Trophoblast cell (in vitro differentiated cells and primary cell): ENCODE data around the gene GALNT9.

Source experiments
- DNase-seq, 2 donors: peaks; one replicate each; pipeline ENCODE4 v3.0.0-alpha.2; 2016
- H2AFZ ChIP-seq: 2 replicates; pipeline ENCODE4 v1.6.1; 2013; ENCODE audit warnings: low read length, moderate library complexity, mild to moderate bottlenecking; ENCODE audit not compliant: insufficient read depth, poor library complexity
- H2AK5ac ChIP-seq: 2 replicates; pipeline ENCODE4 v1.6.1; 2013; ENCODE audit warnings: mild to moderate bottlenecking, low read length
- H2BK120ac ChIP-seq: 2 replicates; pipeline ENCODE4 v1.6.1; 2013; ENCODE audit warnings: low read length, mild to moderate bottlenecking, moderate library complexity; ENCODE audit not compliant: insufficient read depth, poor library complexity
- H2BK12ac ChIP-seq: 2 replicates; pipeline ENCODE4 v1.6.1; 2013; ENCODE audit warnings: mild to moderate bottlenecking, low read length, moderate library complexity
- H2BK5ac ChIP-seq: 2 replicates; pipeline ENCODE4 v1.6.1; 2013; ENCODE audit warnings: low read length, low read depth, moderate library complexity, mild to moderate bottlenecking; ENCODE audit not compliant: poor library complexity
- H3K14ac ChIP-seq: 2 replicates; pipeline ENCODE4 v1.6.1; 2013; ENCODE audit warnings: mild to moderate bottlenecking, low read length
- H3K18ac ChIP-seq: 2 replicates; pipeline ENCODE4 v1.6.1; 2013; ENCODE audit warnings: mild to moderate bottlenecking, low read length
- H3K23ac ChIP-seq: 2 replicates; pipeline ENCODE4 v1.6.1; 2013; ENCODE audit warnings: low read length
- H3K27ac ChIP-seq: 2 replicates; pipeline ENCODE4 v1.5.1; 2013; ENCODE audit warnings: low read depth, mild to moderate bottlenecking, inconsistent platforms, low read length, moderate library complexity
- H3K27me3 ChIP-seq: 2 replicates; pipeline ENCODE4 v1.6.1; 2013; ENCODE audit warnings: inconsistent platforms, mild to moderate bottlenecking, low read length, moderate library complexity; ENCODE audit not compliant: insufficient read depth
- H3K36me3 ChIP-seq, 2 experiments: 1 replicate in 1 of 2; 2 replicates in 1 of 2; pipeline ENCODE4 v1.6.1; 2013; ENCODE audit warnings: low read length in 2 of 2, mild to moderate bottlenecking in 2 of 2, moderate library complexity in 1 of 2; ENCODE audit not compliant: insufficient read depth in 2 of 2, control insufficient read depth in 1 of 2
- H3K4ac ChIP-seq: 2 replicates; pipeline ENCODE4 v1.6.1; 2013; ENCODE audit warnings: low read depth, mild to moderate bottlenecking, low read length, moderate library complexity
- H3K4me1 ChIP-seq, 2 experiments: 1 replicate in 1 of 2; 2 replicates in 1 of 2; pipeline ENCODE4 v1.6.1; 2013; ENCODE audit warnings: low read length in 2 of 2, mild to moderate bottlenecking in 2 of 2, moderate library complexity in 1 of 2; ENCODE audit not compliant: insufficient read depth in 2 of 2, control insufficient read depth in 1 of 2
- H3K4me2 ChIP-seq: 2 replicates; pipeline ENCODE4 v1.6.1; 2013; ENCODE audit warnings: inconsistent platforms, mild to moderate bottlenecking, low read length, moderate library complexity
- H3K4me3 ChIP-seq: 2 replicates; pipeline ENCODE4 v1.5.1; 2013; ENCODE audit warnings: mild to moderate bottlenecking, low read depth, low read length, inconsistent platforms
- H3K79me1 ChIP-seq: one replicate; pipeline ENCODE4 v1.6.1; 2013; ENCODE audit warnings: low read length
- H3K79me2 ChIP-seq: 2 replicates; pipeline ENCODE4 v1.6.1; 2013; ENCODE audit warnings: low read length, mild to moderate bottlenecking; ENCODE audit not compliant: control insufficient read depth, insufficient read depth, poor library complexity
- H3K9ac ChIP-seq: 2 replicates; pipeline ENCODE4 v1.6.1; 2013; ENCODE audit warnings: mild to moderate bottlenecking, low read length
- H3K9me3 ChIP-seq: 2 replicates; pipeline ENCODE4 v1.6.1; 2013; ENCODE audit warnings: low read depth, mild to moderate bottlenecking, control low read depth, inconsistent platforms, low read length; ENCODE audit not compliant: insufficient read depth
- H4K12ac ChIP-seq: 2 replicates; pipeline ENCODE4 v1.6.1; 2013; ENCODE audit warnings: low read depth, mild to moderate bottlenecking, low read length, moderate library complexity
- H4K8ac ChIP-seq: 2 replicates; pipeline ENCODE4 v1.6.1; 2013; ENCODE audit warnings: low read depth, mild to moderate bottlenecking, low read length, moderate library complexity
- H4K91ac ChIP-seq: one replicate; pipeline ENCODE4 v1.6.1; 2013; ENCODE audit warnings: low read depth, mild to moderate bottlenecking, low read length, moderate library complexity
- WGBS: extraction: QIAGEN DNeasy Blood & Tissue Kit; methylation state at CpG from one replicate; pipeline ENCODE4 v1.1.7; 2013; ENCODE audit warnings: missing lambda C conversion rate; ENCODE audit not compliant: insufficient read length, insufficient coverage; ENCODE audit errors: extremely low coverage; 5-methylcytosine and 5-hydroxymethylcytosine counted together

Gene GALNT9

GRCh38 chr12:132159555-132160003 is 169.8 kb downstream of the GALNT9 start:
- H3K27me3 ChIP-seq = no peaks in the 10 kb centered on the region
- peaks cover 28% of the 10 kb centered on the region for H3K9me3 ChIP-seq
- H3K9ac ChIP-seq = no peak overlapping the region
- no peak overlapping the region for H3K4ac ChIP-seq
- no peak overlapping the region for H3K18ac ChIP-seq
- DNase-seq = no peak
- no peaks in the 10 kb centered on the region for H3K4me1 ChIP-seq
- no peak overlapping the region for H3K4me3 ChIP-seq
- H3K27ac ChIP-seq = no peak overlapping the region
- no peak overlapping the region for H3K23ac ChIP-seq
- H2BK12ac ChIP-seq = no peak overlapping the region
- H3K36me3 ChIP-seq = peaks cover 3 to 28% of the 10 kb centered on the region in 2 experiments
- no peaks in the 10 kb centered on the region for H3K79me1 ChIP-seq
- no peak overlapping the region for H2AFZ ChIP-seq
- no peak overlapping the region for H4K91ac ChIP-seq
- no CpG with 5 or more reads among the region's 14 CpGs for WGBS
- H3K14ac ChIP-seq = no peak overlapping the region
- H2BK5ac ChIP-seq = no peak overlapping the region
- H4K8ac ChIP-seq = no peak overlapping the region
- H3K4me2 ChIP-seq = no peak overlapping the region
- H2BK120ac ChIP-seq = no peak overlapping the region
- H2AK5ac ChIP-seq = no peak overlapping the region
- no peaks in the 10 kb centered on the region for H3K79me2 ChIP-seq
- H4K12ac ChIP-seq = no peak overlapping the region

GRCh38 chr12:132158677-132159554 is 170.5 kb downstream of the GALNT9 start:
- no peak overlapping the region for H2BK12ac ChIP-seq
- H3K4me1 ChIP-seq = no peaks in the 10 kb centered on the region
- H3K36me3 ChIP-seq = peaks cover 3 to 28% of the 10 kb centered on the region in 2 experiments
- no CpG with 5 or more reads among the region's 37 CpGs for WGBS
- H3K18ac ChIP-seq = no peak overlapping the region
- no peak overlapping the region for H3K4me3 ChIP-seq
- H2BK120ac ChIP-seq = no peak overlapping the region
- no peak overlapping the region for H3K23ac ChIP-seq
- H4K8ac ChIP-seq = no peak overlapping the region
- no peak for DNase-seq
- H3K27ac ChIP-seq = no peak overlapping the region
- H3K4me2 ChIP-seq = no peak overlapping the region
- H3K79me1 ChIP-seq = no peaks in the 10 kb centered on the region
- no peak overlapping the region for H3K14ac ChIP-seq
- no peak overlapping the region for H2BK5ac ChIP-seq
- H3K4ac ChIP-seq = no peak overlapping the region
- no peak overlapping the region for H3K9ac ChIP-seq
- H2AK5ac ChIP-seq = no peak overlapping the region
- no peaks in the 10 kb centered on the region for H3K79me2 ChIP-seq
- no peaks in the 10 kb centered on the region for H3K27me3 ChIP-seq
- H4K91ac ChIP-seq = no peak overlapping the region
- H4K12ac ChIP-seq = no peak overlapping the region
- H3K9me3 ChIP-seq = peaks cover 28% of the 10 kb centered on the region
- no peak overlapping the region for H2AFZ ChIP-seq

GRCh38 chr12:132157733-132158409 is 171.5 kb downstream of the GALNT9 start:
- H2AFZ ChIP-seq = no peak overlapping the region
- H3K14ac ChIP-seq = no peak overlapping the region
- 100% methylated on average over 5 of the region's 5 CpGs for WGBS
- peaks cover 3 to 28% of the 10 kb centered on the region in 2 experiments for H3K36me3 ChIP-seq
- H2AK5ac ChIP-seq = no peak overlapping the region
- H3K9me3 ChIP-seq = peaks cover 28% of the 10 kb centered on the region
- no peak overlapping the region for H3K9ac ChIP-seq
- no peaks in the 10 kb centered on the region for H3K4me1 ChIP-seq
- no peaks in the 10 kb centered on the region for H3K79me2 ChIP-seq
- H3K4me2 ChIP-seq = no peak overlapping the region
- H3K27me3 ChIP-seq = no peaks in the 10 kb centered on the region
- H3K79me1 ChIP-seq = no peaks in the 10 kb centered on the region
- no peak overlapping the region for H4K12ac ChIP-seq
- H2BK5ac ChIP-seq = no peak overlapping the region
- H4K91ac ChIP-seq = no peak overlapping the region
- DNase-seq = no peak
- peak overlapping the region; percentile 42 for H3K4me3 ChIP-seq
- H4K8ac ChIP-seq = no peak overlapping the region
- H3K18ac ChIP-seq = no peak overlapping the region
- H3K23ac ChIP-seq = peak overlapping the region; percentile 99
- no peak overlapping the region for H3K27ac ChIP-seq
- no peak overlapping the region for H3K4ac ChIP-seq
- no peak overlapping the region for H2BK12ac ChIP-seq
- H2BK120ac ChIP-seq = no peak overlapping the region

- no peak for DNase-seq
- H3K9ac ChIP-seq = no peak overlapping the region
- peak overlapping the region; percentile 99 for H3K23ac ChIP-seq
- H2BK5ac ChIP-seq = no peak overlapping the region
- no peak overlapping the region for H4K8ac ChIP-seq
- H4K91ac ChIP-seq = no peak overlapping the region
- H3K14ac ChIP-seq = no peak overlapping the region
- no peaks in the 10 kb centered on the region for H3K4me1 ChIP-seq
- H3K4me3 ChIP-seq = peak overlapping the region; percentile 42
- no peak overlapping the region for H2AFZ ChIP-seq
- no peak overlapping the region for H2BK120ac ChIP-seq
- no peak overlapping the region for H3K18ac ChIP-seq
- H3K4me2 ChIP-seq = no peak overlapping the region
- no peaks in the 10 kb centered on the region for H3K79me2 ChIP-seq
- no peak overlapping the region for H4K12ac ChIP-seq
- H3K27me3 ChIP-seq = no peaks in the 10 kb centered on the region
- peaks cover 11 to 36% of the 10 kb centered on the region in 2 experiments for H3K36me3 ChIP-seq
- H2AK5ac ChIP-seq = no peak overlapping the region
- no peaks in the 10 kb centered on the region for H3K79me1 ChIP-seq
- 100% methylated on average over 7 of the region's 8 CpGs for WGBS
- peaks cover 28% of the 10 kb centered on the region for H3K9me3 ChIP-seq
- no peak overlapping the region for H3K27ac ChIP-seq
- H3K4ac ChIP-seq = no peak overlapping the region
- H2BK12ac ChIP-seq = no peak overlapping the region
Observed at GRCh38 chr12:132156573-132157325, 172.6 kb downstream of the GALNT9 start.
